Activated CD8-positive, alpha-beta memory T cell treated with anti-CD3 and anti-CD28 coated beads, Interleukin-2, amount 10 ng/mL, durations not matched to agents 7 days and 5 days (primary cell): Measurements from ENCODE around the gene C9orf153. TPM values are rescaled to one million over a fixed set of nuclear protein-coding genes. Genes with fewer than 3 reads are reported as not detected.

Experiments
- ATAC-seq: fragments of 150-1000 bp; cut with Tn5 transposase; one replicate; pipeline ENCODE4 v1.10.0; 2021; ENCODE audit warnings: moderate library complexity
- CTCF ChIA-PET: fragments of 350-600 bp; sonication (Branson Sonifier 250); formaldehyde crosslinking; loops from one replicate; lab custom pipeline; 2021; ENCODE audit warnings: antibody characterized with exemption; lab: Charles Lee
- DNase-seq: peaks from one replicate; pipeline ENCODE4 v3.0.0-alpha.2; 2020
- H3K27ac Mint-ChIP-seq: one replicate; pipeline ENCODE4 v1.8.0; 2021; ENCODE audit warnings: mild to moderate bottlenecking, mixed read lengths
- H3K27me3 Mint-ChIP-seq: one replicate; pipeline ENCODE4 v1.8.0; 2021; ENCODE audit warnings: mixed read lengths
- H3K36me3 Mint-ChIP-seq: one replicate; pipeline ENCODE4 v1.8.0; 2021; ENCODE audit warnings: mild to moderate bottlenecking, mixed read lengths
- H3K4me1 Mint-ChIP-seq: one replicate; pipeline ENCODE4 v1.8.0; 2021; ENCODE audit warnings: mixed read lengths
- H3K4me3 Mint-ChIP-seq: one replicate; pipeline ENCODE4 v1.8.0; 2021; ENCODE audit warnings: mild to moderate bottlenecking, moderate library complexity, mixed read lengths
- H3K9me3 Mint-ChIP-seq: one replicate; pipeline ENCODE4 v1.8.0; 2022; ENCODE audit warnings: low read depth, mixed read lengths
- total RNA-seq, 2 experiments: library from RNA; stranded (reverse); gene quantifications; one replicate each; pipeline ENCODE4 v1.2.3, GENCODE V29; 2021

Gene C9orf153
- total RNA-seq, 2 experiments from 2014 or later = 0.38 TPM; not detected in 1

DNA sequence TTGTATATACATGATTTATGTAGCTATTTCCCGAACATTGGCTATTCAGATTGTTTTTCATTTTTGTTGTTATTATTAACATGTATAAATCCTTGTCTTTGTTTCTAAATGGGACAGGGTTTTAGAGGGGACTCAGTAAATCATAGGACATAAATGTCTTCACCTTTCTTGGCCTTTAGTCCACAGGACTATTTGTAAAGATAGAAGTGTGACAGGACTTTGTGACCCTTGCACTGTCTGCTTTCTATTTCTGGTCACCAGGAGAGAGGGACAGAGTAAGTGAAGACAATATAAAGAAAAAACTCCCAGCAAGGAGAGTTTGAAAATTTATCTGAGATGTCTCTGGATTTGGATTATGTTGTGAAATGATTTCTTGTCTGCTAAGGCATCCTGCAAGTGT is 81.5 kb downstream of the C9orf153 start:
- ATAC-seq = no peak
- no peak for DNase-seq
- CTCF ChIA-PET = no interaction called here
- no peaks in the 10 kb centered on the region for H3K27me3 Mint-ChIP-seq
- no peak overlapping the region for H3K4me3 Mint-ChIP-seq
- H3K4me1 Mint-ChIP-seq = no peaks in the 10 kb centered on the region
- H3K27ac Mint-ChIP-seq = no peak overlapping the region
- no peaks in the 10 kb centered on the region for H3K36me3 Mint-ChIP-seq
- no peaks in the 10 kb centered on the region for H3K9me3 Mint-ChIP-seq

- H3K9me3 Mint-ChIP-seq = no peaks in the 10 kb centered on the region
- no peak overlapping the region for H3K4me3 Mint-ChIP-seq
- ATAC-seq (no peak), DNase-seq (no peak)
- CTCF ChIA-PET = no interaction called here
- no peaks in the 10 kb centered on the region for H3K27me3 Mint-ChIP-seq
- no peaks in the 10 kb centered on the region for H3K4me1 Mint-ChIP-seq
- H3K36me3 Mint-ChIP-seq = no peaks in the 10 kb centered on the region
- H3K27ac Mint-ChIP-seq = no peak overlapping the region
Observed at GRCh38 chr9:86176468-86176867, 83.0 kb downstream of the C9orf153 start.

GRCh38 chr9:86175743-86176456 is 83.6 kb downstream of the C9orf153 start:
- H3K36me3 Mint-ChIP-seq = no peaks in the 10 kb centered on the region
- DNase-seq (no peak), ATAC-seq (no peak)
- H3K27ac Mint-ChIP-seq = no peak overlapping the region
- CTCF ChIA-PET = no interaction called here
- H3K4me1 Mint-ChIP-seq = no peaks in the 10 kb centered on the region
- no peaks in the 10 kb centered on the region for H3K9me3 Mint-ChIP-seq
- peaks cover under 1% of the 10 kb centered on the region for H3K27me3 Mint-ChIP-seq
- no peak overlapping the region for H3K4me3 Mint-ChIP-seq

- Mint-ChIP-seq H3K27me3 (peaks cover 4% of the 10 kb centered on the region), H3K36me3 (no peaks in the 10 kb centered on the region)
Observed at GRCh38 chr9:86175223-86175622, 84.2 kb downstream of the C9orf153 start.

More at GRCh38 chr9:86175223-86175622, 84.2 kb downstream of the C9orf153 start:
- no peaks in the 10 kb centered on the region for H3K4me1 Mint-ChIP-seq
- CTCF ChIA-PET = no interaction called here
- no peaks in the 10 kb centered on the region for H3K9me3 Mint-ChIP-seq
- ATAC-seq (no peak), DNase-seq (no peak)
- H3K27ac Mint-ChIP-seq = no peak overlapping the region
- no peak overlapping the region for H3K4me3 Mint-ChIP-seq

Other genes with a start within 250 kb of the C9orf153 start
- gene GOLM1, start 160.1 kb downstream of the C9orf153 start, total RNA-seq = 1 to 10 TPM; 3.0 to 5.5 TPM
- gene ISCA1, start 22.9 kb upstream of the C9orf153 start, total RNA-seq = 10 to 100 TPM; 16.3 to 20.0 TPM
- gene TUT7, start 94.8 kb upstream of the C9orf153 start, total RNA-seq = 10 to 100 TPM; 44.9 to 46.7 TPM